SU-DHL-6 (cell line): ENCODE measurements around the gene SRGAP3.

Experiments used
- EZH2phosphoT487 ChIP-seq: fragments of 200-600 bp; sonication (generic), shearing (Covaris generic); conservative IDR thresholded peaks from 2 replicates; pipeline ENCODE4 v1.6.1; 2018; ENCODE audit warnings: mild to moderate bottlenecking, antibody characterized with exemption, low read length, moderate library complexity, mixed read lengths
- TF ChIP-seq, protein P1 (sequence below): fragments of 200-600 bp; sonication (generic); IDR thresholded peaks from one replicate; pipeline ENCODE4 v1.5.1; 2017; ENCODE audit warnings: antibody characterized with exemption, mild to moderate bottlenecking, low read length, moderate library complexity; ENCODE audit not compliant: insufficient read depth, poor library complexity, severe bottlenecking

DNA sequence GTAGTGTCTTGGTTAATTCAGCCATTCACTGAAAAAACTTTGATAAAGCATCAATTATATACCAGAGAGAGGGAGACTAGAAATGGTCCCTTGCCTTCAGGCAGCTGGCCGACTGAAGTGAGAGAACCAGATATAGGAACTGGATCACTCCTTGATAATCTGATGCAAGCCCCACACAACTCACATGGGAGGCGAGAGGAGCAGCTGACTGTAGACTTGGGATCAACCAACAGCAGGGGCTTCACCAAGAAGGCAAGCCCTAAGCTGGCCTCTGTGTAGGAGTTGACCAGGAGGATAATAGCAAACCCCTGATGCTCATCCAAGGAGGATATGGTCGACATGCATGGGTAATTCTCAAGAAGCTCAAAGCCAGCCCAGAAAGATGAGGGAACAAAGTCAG, 133.1 kb downstream of the SRGAP3 start:
- TF ChIP-seq, protein P1, sequence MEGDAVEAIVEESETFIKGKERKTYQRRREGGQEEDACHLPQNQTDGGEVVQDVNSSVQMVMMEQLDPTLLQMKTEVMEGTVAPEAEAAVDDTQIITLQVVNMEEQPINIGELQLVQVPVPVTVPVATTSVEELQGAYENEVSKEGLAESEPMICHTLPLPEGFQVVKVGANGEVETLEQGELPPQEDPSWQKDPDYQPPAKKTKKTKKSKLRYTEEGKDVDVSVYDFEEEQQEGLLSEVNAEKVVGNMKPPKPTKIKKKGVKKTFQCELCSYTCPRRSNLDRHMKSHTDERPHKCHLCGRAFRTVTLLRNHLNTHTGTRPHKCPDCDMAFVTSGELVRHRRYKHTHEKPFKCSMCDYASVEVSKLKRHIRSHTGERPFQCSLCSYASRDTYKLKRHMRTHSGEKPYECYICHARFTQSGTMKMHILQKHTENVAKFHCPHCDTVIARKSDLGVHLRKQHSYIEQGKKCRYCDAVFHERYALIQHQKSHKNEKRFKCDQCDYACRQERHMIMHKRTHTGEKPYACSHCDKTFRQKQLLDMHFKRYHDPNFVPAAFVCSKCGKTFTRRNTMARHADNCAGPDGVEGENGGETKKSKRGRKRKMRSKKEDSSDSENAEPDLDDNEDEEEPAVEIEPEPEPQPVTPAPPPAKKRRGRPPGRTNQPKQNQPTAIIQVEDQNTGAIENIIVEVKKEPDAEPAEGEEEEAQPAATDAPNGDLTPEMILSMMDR: no peak
- no peak for TF ChIP-seq EZH2phosphoT487
